PFSK-1 (cell line): ENCODE data around the gene PNLIPRP3.

Experiments used
- FOXP2 ChIP-seq: optimal IDR thresholded peaks from 2 replicates; pipeline ENCODE3; 2011; ENCODE audit warnings: borderline replicate concordance, control low read depth, inconsistent platforms; ENCODE audit not compliant: insufficient read depth; ENCODE audit errors: extremely low read length, extremely low read depth
- POLR2AphosphoS5 ChIP-seq: IDR thresholded peaks from 2 replicates; pipeline ENCODE4 v1.6.1; 2012; ENCODE audit warnings: low read depth, mild to moderate bottlenecking, control low read depth, low read length, moderate library complexity
- REST ChIP-seq, 2 experiments: IDR thresholded peaks; 2 replicates each; pipeline versions ENCODE4 v1.6.1 to v1.8.0; 2011 to 2012; ENCODE audit warnings: low read depth in 2 of 2, low read length in 2 of 2, control low read depth in 1 of 2, inconsistent platforms in 1 of 2, mild to moderate bottlenecking in 1 of 2, moderate library complexity in 1 of 2; ENCODE audit not compliant: insufficient read depth in 1 of 2
- SIN3A ChIP-seq: IDR thresholded peaks from 2 replicates; pipeline ENCODE4 v1.6.1; 2012; ENCODE audit warnings: mild to moderate bottlenecking, low read length, moderate library complexity, borderline replicate concordance; ENCODE audit not compliant: insufficient read depth
- TAF1 ChIP-seq: IDR thresholded peaks from 2 replicates; pipeline ENCODE4 v1.6.1; 2012; ENCODE audit warnings: low read length, control low read depth, borderline replicate concordance; ENCODE audit not compliant: insufficient read depth

The PNLIPRP3 gene

DNA sequence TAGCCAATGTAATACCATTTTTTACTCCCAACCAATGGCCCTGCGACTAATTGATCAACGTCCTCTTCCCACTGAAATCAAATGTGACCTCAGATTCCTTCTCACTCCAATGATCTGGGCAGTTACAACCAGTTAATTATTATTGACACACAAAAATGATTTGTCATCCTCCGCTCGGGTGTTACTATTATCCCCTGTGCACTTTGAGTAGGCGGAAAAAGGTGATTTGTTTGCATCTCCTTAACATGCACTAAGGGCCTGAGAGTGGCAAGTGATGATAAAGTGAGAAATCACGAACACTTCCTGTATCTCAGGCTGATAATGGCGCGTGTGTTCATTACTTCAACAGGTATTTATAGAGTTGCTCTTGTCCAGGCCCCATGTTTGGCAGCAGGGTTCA lies 77.1 kb downstream of the PNLIPRP3 start:
- TF ChIP-seq FOXP2 (no peak), SIN3A (no peak), REST (IDR thresholded peaks at IDR 0.05; ENCODE audit: insufficient read depth in 1 of 2, low read depth in 2 of 2, low read length in 2 of 2) (no peak), POLR2AphosphoS5 (no peak), TAF1 (no peak)

DNA sequence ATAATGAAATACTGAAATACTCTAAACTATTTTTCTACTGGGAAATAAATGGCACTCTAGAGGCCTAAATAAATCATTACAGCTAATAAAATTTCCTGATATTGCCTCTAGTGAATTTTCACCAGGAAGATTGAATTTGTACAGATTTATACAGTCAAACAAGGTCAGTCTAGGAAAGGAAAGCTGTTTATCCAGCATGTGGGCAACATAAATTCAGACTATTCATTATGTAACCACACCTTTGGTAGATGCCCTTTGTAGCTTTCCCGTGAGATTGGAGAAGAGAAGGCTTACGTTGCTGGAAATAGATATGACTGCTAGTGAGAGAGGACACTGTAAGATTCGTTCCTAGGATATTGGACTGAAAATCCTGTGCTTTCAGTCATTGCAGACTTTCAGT lies 82.9 kb downstream of the PNLIPRP3 start:
- no peak for TF ChIP-seq SIN3A
- TF ChIP-seq FOXP2: no peak
- TF ChIP-seq POLR2AphosphoS5: no peak
- no peak for TF ChIP-seq TAF1
- no peak for TF ChIP-seq REST (IDR thresholded peaks at IDR 0.05; ENCODE audit: insufficient read depth in 1 of 2, low read depth in 2 of 2, low read length in 2 of 2)

GRCh38 chr10:116511365-116511764 lies 83.7 kb downstream of the PNLIPRP3 start:
- no peak for TF ChIP-seq TAF1
- no peak for TF ChIP-seq FOXP2
- TF ChIP-seq REST (IDR thresholded peaks at IDR 0.05; ENCODE audit: insufficient read depth in 1 of 2, low read depth in 2 of 2, low read length in 2 of 2): no peak
- no peak for TF ChIP-seq SIN3A
- TF ChIP-seq POLR2AphosphoS5: no peak

- no peak for TF ChIP-seq TAF1
- TF ChIP-seq FOXP2: no peak
- TF ChIP-seq POLR2AphosphoS5: no peak
- TF ChIP-seq REST (IDR thresholded peaks at IDR 0.05; ENCODE audit: insufficient read depth in 1 of 2, low read depth in 2 of 2, low read length in 2 of 2): no peak
- no peak for TF ChIP-seq SIN3A
Observed at GRCh38 chr10:116521424-116522290, 94.0 kb downstream of the PNLIPRP3 start.

DNA sequence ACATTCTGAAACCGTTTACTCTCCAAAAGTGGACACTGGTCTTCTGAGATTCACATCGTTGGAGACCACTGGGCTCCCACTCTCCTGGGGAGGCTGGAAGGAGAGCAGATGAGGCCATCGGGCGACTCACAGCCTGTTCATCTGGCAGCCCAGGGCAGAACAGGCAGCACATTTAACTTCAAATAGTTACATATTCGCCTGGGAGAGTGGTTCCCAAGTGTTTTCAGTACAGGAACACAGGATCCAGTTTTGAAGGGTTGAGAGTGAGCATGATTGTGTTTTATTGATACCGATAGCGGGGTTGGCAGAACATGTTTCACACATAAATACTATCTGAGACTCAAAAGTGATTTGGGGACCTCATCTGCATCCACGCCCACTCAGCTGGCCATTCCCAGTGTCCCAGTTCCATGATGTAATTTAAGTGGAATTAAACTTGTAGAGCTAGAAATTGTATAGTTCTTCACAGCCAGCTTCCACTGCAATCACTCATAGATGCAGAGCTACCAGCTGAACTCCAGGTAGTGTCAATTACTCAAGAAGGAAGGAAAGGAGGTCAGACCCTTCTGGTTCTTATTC lies 95.2 kb downstream of the PNLIPRP3 start:
- TF ChIP-seq TAF1 (no peak), SIN3A (no peak), POLR2AphosphoS5 (no peak), REST (IDR thresholded peaks at IDR 0.05; ENCODE audit: insufficient read depth in 1 of 2, low read depth in 2 of 2, low read length in 2 of 2) (no peak), FOXP2 (no peak)
